HG02938 (cell line): Measurements from ENCODE around the gene MYLK.

ENCODE experiments used
- ATAC-seq: cut with Tn5 transposase; IDR thresholded peaks from one replicate; pipeline ENCODE4 v1.9.1; 2021; ENCODE audit warnings: mild to moderate bottlenecking, moderate library complexity; ENCODE audit not compliant: unreplicated experiment

MYLK gene

GRCh38 chr3:123793425-123793824 lies 90.7 kb downstream of the MYLK start:
- ATAC-seq = no peak

- no peak for ATAC-seq
Observed at GRCh38 chr3:123792473-123793201, 91.5 kb downstream of the MYLK start.

GRCh38 chr3:123791898-123792297 lies 92.2 kb downstream of the MYLK start:
- ATAC-seq = no peak

GRCh38 chr3:123791417-123791816 lies 92.7 kb downstream of the MYLK start:
- no peak for ATAC-seq

GRCh38 chr3:123791073-123791370 lies 93.1 kb downstream of the MYLK start:
- ATAC-seq = no peak

GRCh38 chr3:123790254-123791072 lies 93.7 kb downstream of the MYLK start:
- ATAC-seq = no peak

GRCh38 chr3:123789760-123790159 lies 94.4 kb downstream of the MYLK start:
- ATAC-seq = no peak

GRCh38 chr3:123789160-123789559 lies 95.0 kb downstream of the MYLK start:
- no peak for ATAC-seq

GRCh38 chr3:123788710-123789109 lies 95.4 kb downstream of the MYLK start:
- ATAC-seq = no peak

- ATAC-seq = no peak
Observed at GRCh38 chr3:123787133-123787532, 97.0 kb downstream of the MYLK start.

GRCh38 chr3:123785602-123786001 lies 98.5 kb downstream of the MYLK start:
- ATAC-seq = no peak

GRCh38 chr3:123783811-123784210 lies 100.3 kb downstream of the MYLK start:
- no peak for ATAC-seq

GRCh38 chr3:123783050-123783689 lies 101.0 kb downstream of the MYLK start:
- ATAC-seq = no peak

- no peak for ATAC-seq
Observed at GRCh38 chr3:123782488-123782887, 101.6 kb downstream of the MYLK start.

GRCh38 chr3:123781571-123782275 lies 102.4 kb downstream of the MYLK start:
- ATAC-seq = no peak

- ATAC-seq = no peak
Observed at GRCh38 chr3:123781138-123781537, 103.0 kb downstream of the MYLK start.

GRCh38 chr3:123780656-123781055 lies 103.5 kb downstream of the MYLK start:
- ATAC-seq = no peak

GRCh38 chr3:123779655-123780231 lies 104.4 kb downstream of the MYLK start:
- no peak for ATAC-seq

- no peak for ATAC-seq
Observed at GRCh38 chr3:123778991-123779622, 105.0 kb downstream of the MYLK start.

- ATAC-seq = no peak
Observed at GRCh38 chr3:123778525-123778924, 105.6 kb downstream of the MYLK start.
